Midbrain (tissue), 1 donor: ENCODE measurements around the gene TRIM60.
"Not testable (repeated sequence)": the region's sequence is repeated elsewhere in the genome, so short reads cannot be mapped to it uniquely, and the experiment has no call there.

Experiments
- DNase-seq: peaks from one replicate; lab custom pipeline; 2025; lab: John Stamatoyannopoulos, UW

TRIM60 gene

DNA sequence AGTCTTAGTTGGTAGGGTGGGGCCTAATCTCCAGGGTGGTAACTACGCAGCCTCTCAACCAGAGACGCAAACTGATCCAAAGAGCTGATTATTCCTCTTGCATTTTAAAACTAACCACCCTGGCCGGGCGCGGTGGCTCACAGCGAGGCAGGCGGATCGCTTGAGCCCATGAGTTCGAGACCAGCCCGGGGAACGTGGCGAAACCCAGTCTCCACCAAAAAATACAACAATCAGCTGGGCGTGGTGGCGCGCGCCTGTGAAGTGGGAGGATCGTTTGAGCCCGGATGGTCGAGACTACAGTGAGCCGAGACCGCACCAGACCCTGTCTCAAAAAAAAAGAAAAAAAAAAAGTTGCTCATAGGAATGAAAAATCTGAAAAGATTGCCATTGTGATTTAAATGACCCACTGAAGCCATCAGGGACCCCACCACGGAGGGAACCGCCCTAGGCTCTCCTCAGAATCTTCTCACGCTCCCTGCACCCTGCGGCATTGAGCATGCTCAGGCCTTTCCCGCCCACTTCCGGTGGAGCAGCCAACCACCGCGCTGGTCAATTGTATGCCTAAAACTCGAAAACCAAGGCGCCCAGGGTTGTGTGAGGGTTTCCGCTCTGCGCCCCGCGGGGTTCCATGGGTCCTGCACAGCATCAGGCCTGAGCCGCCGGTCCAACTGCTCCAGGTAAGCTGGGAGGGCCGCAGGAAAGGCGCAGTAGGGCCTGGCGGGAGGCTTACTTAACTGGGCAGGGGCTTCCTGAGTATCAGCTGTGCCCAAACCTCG lies at the start of gene TRIM60:
TRIM60 (plus strand) TSS at position 564 of the 776 bp plus-strand sequence. CDS start 8,074 bp downstream, outside the sequence.
- no peak for DNase-seq

DNA sequence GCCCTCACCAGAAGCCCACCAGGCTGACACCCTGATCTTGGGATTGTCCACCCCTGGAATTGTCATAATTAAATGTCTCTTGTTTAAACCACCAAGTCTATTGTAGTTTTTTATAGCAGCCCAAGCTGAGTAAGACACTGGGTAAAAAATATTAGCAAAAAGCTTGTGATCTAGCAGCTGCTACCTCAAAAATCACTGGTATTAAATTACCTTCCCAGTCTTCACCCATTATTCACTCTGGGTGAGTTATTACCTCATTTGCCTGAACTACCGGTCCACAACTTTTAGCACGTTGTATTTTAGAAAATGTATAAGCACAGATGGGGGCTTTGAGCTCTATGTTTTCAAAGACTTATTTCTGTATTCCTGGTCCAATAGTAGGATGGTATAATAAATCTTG lies 42.3 kb upstream of the TRIM60 start:
- DNase-seq: no peak

DNA sequence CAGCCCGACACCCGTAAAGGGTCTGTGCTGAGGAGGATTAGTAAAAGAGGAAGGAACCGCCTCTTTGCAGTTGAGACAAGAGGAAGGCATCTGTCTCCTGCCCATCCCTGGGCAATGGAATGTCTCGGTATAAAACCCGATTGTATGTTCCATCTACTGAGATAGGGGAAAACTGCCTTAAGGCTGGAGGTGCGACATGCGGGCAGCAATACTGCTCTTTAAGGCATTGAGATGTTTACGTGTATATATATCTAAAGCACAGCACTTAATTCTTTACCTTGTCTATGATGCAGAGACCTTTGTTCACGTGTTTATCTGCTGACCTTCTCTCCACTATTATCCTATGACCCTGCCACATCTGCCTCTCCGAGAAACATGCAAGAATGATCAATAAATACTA lies 41.0 kb upstream of the TRIM60 start:
- not testable (repeated sequence) for DNase-seq

DNA sequence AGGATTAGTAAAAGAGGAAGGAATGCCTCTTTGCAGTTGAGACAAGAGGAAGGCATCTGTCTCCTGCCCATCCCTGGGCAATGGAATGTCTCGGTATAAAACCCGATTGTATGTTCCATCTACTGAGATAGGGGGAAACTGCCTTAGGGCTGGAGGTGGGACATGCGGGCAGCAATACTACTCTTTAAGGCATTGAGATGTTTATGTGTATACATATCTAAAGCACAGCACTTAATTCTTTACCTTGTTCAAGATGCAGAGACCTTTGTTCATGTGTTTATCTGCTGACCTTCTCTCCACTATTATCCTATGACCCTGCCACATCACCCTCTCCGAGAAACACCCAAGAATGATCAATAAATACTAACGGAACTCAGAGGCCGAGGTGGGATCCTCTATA lies 35.7 kb upstream of the TRIM60 start:
- not testable (repeated sequence) for DNase-seq

DNA sequence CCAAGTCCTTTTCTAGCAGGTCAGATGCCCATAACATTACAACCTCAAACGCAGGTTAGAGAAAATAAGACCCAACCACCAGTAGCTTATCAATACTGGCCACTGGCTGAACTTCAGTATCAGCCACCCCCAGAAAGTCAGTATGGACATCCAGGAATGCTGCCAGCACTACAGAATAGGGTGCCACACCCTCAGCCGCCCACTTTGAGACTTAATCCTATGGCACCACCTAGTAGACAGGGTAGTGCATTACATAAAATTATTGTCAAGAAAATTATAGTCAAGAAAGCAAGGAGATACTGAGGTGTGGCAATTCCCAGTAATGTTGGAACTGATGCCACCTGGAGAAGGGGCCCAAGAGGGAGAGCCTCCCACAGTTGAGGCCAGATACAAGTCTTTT lies 34.5 kb upstream of the TRIM60 start:
- DNase-seq: peak; percentile 25

DNA sequence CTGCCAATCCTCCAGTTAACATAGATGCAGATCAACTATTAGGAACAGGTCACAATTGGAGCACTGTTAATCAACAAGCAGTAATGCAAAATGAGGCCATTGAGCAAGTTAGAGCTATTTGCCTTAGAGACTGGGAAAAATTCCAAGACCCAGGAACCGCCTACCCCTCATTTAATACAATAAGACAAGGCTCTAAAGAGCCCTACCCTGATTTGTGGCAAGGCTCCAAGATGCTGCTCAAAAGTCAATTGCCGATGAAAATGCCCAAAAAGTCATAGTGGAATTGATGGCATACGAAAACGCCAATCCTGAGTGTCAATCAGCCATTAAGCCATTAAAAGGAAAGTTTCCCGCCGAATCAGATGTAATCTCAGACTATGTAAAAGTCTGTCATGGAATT lies 33.9 kb upstream of the TRIM60 start:
- peak; percentile 53 for DNase-seq

DNA sequence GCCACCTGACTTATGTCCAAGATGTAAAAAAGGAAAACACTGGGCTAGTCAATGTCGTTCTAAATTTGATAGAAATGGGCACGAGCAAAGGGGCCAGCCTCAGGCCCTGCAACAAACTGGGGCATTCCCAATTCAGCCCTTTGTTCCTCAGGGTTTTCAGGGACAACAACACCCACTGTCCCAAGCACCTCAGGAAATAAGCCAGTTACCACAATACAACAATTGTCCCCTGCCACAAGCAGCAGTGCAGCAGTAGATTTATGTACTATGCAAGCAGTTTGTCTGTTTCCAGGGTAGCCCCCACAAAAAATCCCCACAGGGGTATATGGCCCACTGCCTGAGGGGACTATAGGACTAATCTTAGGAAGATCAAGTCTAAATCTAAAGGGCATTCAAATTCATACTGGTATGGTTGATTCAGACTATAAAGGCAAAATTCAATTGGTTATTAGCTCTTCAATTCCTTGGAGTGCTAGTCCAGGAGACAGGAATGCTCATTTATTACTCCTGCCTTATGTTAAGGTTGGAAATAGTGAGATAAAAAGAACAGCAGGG lies 33.2 kb upstream of the TRIM60 start:
- DNase-seq: peak; percentile 44

DNA sequence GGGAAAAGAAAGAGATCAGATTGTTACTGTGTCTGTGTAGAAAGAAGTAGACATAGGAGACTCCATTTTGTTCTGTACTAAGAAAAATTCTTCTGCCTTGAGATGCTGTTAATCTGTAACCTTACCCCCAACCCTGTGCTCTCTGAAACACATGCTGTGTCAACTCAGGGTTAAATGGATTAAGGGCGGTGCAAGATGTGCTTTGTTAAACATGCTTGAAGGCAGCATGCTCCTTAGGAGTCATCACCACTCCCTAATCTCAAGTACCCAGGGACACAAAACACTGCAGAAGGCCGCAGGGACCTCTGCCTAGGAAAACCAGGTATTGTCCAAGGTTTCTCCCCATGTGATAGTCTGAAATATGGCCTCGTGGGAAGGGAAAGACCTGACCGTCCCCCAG lies 29.8 kb upstream of the TRIM60 start:
- not testable (repeated sequence) for DNase-seq

DNA sequence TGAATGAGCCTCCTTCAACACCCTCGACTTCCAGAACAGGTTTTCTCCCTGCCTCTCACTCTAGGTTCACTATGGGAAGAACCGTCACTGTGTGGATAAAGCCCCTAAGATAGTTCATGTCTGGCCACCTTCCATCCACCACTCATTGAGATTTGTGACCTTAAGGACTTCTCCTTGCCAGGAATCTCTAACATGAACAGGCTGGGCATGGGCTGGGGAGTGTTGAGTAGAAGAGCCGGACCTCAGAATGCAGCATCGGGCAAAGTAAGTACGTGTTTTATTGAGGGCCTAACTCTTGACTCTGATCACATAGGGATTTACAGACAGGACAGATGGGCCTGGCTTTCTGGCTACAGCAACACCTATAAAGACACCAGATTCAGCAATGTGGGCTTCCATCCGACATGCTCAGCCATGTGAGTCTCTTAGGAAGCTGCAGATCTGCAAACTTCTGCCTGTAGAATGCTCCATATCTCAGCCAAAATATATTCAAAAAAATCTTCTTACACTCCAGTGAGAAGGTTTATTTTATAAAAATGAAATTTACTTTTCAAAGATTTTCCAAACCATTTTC lies 26.4 kb upstream of the TRIM60 start:
- DNase-seq: no peak

DNA sequence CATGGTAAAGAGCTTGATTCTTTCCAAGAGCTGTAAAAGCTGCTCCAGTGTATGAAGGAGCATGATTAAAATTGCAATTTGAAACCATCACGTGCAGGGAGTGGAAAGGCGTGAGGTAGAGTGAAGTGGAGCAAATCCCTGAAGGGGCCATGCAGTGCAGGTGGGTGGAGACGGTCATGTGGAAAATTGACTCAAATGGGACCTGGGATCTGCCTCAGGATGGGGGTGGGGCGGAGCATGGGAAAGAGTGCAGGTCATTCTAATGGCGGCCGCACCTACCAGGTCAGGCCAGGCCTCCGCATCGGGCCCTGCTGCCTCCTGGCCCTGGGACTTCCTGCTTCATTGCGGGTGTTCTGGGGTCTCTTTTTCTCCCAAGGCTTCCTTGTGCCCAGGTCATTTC lies 25.3 kb upstream of the TRIM60 start:
- no peak for DNase-seq

DNA sequence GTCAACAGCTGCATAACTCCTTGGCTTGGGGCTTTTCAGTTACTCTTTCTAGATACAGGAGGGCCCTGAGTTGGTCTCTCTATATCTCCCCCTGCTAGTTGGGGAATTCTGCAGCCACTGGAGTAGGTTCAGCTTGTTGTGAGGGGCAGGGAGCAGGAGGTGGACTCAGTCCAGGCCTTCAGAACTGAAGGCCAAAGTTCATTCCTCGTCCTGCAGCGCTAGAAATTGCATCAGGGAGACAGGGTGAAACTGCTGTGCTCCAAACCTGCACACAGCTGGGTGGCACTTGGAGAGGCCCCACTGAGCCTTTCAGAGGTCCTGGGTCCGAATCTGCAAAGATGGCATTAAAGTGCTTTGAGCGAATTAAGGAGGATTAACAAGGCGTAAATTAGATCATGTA lies 24.9 kb upstream of the TRIM60 start:
- DNase-seq: no peak

DNA sequence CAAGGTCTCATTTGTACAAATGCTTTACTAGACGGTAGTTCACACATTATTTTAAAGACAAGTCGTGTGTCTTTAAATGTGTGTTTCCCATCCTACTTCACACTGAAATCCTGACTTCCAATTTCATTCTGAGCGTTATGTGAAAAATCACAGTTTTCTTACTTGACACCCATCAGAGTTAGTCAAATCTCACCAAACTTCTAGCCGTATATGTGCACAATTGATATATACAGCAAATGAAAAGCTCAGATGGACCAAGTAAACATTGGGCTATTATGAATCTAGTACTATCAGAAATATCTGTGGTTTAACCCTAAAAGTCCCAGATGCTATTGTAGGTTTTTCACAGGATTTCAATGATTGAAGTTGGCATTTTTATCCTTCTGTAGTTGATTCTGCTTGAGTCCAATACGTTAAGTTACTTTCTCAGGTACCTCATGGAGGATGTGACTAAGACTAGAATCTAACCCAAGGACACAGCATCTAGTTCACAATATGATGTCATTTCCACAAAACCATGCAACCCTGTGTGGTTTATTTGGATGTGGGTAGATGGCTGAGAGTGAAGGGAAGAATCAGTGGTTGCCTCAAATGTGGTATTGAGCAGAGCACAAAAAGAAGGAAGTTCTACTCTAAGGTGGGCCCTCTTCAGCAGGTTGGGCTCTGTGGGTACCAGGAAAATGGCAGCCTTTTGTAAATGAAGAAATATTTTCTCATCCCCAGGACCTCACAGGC lies 22.1 kb upstream of the TRIM60 start:
- DNase-seq: no peak

DNA sequence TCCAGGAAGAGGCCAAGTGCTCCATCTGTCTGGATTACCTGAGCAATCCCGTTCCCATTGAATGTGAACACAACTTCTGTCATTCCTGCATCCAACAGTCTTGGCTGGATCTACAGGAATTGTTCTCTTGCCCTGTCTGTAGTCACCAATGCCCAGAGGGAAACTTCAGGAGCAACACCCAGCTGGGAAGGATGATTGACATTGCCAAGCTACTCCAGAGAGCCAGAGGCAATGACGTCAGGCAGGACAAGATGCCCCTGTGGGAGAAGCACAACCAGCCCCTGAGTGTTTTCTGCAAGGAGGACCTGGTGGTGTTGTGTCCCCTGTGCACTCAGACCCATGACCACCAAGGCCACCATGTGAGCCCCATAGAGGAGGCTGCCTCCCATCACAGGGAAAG lies 21.3 kb upstream of the TRIM60 start:
- DNase-seq: no peak

DNA sequence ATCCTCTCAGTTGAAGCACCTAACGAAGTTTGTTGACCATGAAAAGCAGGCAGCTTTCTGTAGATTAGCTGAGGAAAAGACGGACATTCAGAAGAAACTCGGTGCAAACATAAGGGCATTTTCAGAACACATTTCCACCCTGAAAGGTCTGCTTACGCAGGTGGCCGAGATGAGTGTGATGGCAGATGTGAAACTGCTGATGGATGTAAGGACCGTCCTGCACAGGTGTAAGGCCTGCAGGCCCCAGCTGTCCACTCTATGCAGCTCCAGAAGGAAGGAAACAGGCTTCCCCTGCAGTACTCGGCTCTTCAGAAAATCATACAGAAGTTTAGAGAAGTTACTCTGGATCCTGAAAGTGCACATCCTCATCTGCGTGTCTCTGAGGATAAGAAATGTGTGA lies 20.8 kb upstream of the TRIM60 start:
- no peak for DNase-seq

DNA sequence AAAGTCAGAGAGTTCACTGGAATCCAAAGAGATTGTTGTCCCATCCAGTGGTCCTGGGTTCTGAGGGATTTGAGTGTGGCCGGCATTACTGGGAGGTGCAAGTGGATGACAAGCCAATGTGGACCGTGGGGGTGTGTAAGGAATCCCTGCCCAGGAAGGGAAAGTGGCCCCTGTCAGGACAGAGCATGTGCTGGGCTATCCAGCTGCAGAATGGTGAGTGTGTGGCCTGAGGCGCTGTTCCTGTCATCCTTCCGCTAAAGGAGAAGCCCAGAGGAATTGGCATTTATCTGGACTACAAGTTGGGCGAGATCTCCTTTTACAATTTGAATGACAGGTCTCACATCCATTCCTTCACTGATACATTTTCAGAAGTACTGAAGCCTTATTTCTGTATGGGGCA lies 20.4 kb upstream of the TRIM60 start:
- no peak for DNase-seq

DNA sequence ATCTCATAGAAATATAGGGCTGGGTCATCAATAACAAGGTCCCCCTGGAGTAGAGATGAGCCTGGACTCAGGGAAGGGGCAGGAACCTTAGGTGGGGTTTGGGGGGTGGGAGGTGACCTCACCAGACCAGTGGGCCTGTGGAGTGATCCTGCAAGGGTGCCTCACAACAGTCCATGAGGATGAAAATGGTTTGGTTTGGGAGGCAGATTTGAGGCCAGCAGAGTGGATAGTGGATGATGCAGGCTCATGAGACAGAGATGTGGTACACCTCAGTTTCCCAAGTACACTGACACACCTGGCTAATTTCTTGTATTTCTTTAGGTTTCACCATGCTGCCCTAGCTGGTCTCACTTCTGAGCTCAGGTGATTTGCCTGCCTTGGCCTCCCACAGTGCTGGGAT lies 18.1 kb upstream of the TRIM60 start:
- DNase-seq: no peak

DNA sequence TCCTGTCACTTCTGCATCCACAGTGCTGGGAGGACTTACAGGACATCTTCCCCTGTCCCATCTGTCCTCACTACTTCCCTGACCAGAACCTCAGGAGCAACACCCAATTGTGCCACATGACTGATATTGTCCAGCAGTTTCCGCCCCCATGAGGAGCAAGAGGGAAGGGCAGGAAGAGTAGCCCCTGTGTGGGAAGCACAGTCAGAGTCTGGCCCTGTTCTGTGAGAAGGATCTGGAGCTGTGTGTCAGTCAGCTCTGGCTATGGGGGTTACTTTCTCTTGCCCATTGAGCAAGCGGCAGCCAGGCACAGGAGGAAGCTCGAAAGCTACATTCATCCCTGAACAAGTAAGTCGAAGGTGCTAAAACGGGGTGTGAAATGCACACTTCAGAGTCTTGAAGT lies 14.8 kb upstream of the TRIM60 start:
- DNase-seq: no peak

DNA sequence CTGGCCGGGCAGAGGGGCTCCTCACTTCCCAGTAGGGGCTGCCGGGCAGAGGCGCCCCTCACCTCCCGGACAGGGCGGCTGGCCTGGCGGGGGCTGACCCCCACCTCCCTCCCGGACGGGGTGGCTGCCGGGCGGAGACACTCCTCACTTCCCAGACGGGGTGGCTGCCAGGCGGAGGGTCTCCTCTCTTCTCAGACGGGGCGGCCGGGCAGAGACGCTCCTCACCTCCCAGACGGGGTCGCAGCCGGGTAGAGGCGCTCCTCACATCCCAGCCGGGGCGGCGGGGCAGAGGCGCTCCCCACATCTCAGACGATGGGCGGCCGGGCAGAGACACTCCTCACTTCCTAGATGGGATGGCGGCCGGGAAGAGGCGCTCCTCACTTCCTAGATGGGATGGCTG lies 11.8 kb upstream of the TRIM60 start:
- not testable (repeated sequence) for DNase-seq

DNA sequence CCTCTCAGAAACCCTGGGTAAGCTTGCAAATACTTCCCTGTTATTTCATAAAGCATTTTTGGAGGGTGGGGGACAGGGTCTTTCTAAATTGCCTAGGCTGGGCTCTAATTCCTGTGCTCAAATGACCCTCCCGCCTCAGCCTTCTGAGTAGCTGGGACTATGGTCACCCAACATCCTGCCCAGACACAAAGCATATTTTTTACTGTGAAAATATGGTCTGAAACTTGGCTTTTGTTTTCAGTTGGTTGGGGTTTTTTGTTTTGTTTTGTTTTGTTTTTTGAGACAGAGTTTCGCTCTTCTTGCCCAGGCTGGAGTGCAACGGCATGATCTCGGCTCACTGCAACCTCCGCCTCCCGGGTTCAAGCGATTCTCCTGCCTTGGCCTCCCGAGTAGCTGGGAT lies 6.0 kb upstream of the TRIM60 start:
- DNase-seq: not testable (repeated sequence)

DNA sequence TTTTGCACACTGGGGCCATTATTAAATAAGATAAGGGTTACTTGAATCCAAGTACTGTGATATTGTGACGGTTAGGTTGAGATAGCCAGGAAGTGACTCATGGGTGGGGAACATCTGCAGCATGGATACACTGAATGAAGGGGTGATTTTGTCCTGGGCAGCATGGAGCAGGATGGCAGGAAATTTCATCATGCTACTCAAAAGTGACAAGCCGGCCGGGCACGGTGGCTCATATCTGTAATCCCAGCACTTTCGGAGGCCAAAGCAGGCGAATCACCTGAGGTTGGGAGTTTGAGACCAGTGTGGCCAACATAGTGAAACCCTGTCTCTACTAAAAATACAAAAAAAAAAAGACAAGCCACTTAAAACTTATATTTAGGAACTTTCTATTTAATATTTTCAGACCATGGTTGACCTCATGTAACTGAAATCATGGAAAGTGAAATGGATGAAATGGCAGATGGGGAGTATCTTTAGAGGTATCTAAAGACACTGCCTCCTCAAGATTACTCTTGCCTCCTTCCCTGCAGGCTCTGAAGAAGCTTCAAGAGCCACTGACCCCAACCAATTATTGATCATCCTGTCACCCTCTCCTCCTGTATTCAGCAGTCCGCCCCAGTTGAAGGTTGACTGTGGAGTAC lies 3.9 kb upstream of the TRIM60 start:
- no peak for DNase-seq

DNA sequence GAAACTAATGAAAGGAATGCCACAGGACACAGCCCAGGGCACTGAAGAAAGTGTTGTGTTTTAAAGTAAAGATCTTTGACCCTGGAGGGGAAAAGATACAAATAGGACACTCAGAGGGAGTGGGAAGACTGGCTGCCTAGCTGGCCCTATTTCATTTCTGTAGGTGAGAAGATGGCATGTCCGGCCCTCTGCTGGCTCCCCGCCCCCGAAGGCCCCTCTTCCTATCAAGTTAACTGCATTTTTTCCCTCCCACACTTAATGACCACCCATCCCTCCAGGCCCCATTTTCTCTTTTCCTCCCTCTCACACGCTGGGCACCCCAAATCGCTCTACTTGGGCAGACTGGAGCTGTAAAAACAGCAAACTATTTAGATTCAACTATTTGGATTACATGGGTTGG lies 16.4 kb downstream of the TRIM60 start:
- no peak for DNase-seq

DNA sequence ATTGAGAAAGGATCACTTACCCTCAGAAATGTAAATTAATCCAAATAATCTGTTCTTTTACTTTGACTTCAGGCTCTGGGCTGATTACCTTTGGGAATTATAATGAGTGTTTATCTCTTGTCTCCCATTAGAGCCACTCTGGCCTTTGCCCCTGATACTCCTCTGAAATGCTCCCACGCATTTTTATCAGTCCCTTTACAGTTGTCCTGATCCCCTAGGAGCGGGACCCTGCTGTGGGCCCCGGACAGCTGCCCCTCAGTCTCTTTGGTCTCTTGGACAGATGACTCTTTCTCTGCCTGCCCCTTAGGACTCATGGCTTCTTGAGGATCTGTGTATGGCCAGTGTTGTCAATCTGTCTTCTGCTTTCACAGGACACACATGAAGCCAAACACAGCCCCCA lies 20.8 kb downstream of the TRIM60 start:
- DNase-seq: no peak
